SK-N-SH (cell line): Measurements from ENCODE around the gene TMOD3. TPM values are rescaled to one million over a fixed set of nuclear protein-coding genes. Genes with fewer than 3 reads are reported as not detected.

ENCODE experiments used
- CTCF ChIA-PET: fragments of 300-600, 350-600 bp; formaldehyde crosslinking; extraction: SDS; loops from one replicate; lab custom pipeline; 2021; lab: Yijun Ruan, JAX
- POLR2A ChIA-PET: fragments of 350-600 bp; sonication (Branson Sonifier 250); formaldehyde crosslinking; extraction: SDS; loops from one replicate; lab custom pipeline; 2020; ENCODE audit warnings: antibody characterized with exemption, inconsistent platforms; lab: Yijun Ruan, JAX
- DNase-seq: peaks from one replicate; pipeline ENCODE4 v3.0.0; 2012
- H2AFZ ChIP-seq: fragments of 200-600 bp; sonication (generic); 2 replicates; pipeline ENCODE4 v1.8.1; 2016; ENCODE audit warnings: antibody characterized with exemption, mild to moderate bottlenecking, low read depth
- H3F3A ChIP-seq: fragments of 200-600 bp; sonication (generic); replicated peaks from 2 replicates; pipeline ENCODE3; 2016; ENCODE audit warnings: antibody characterized with exemption, mild to moderate bottlenecking; ENCODE audit not compliant: insufficient read depth
- H3K27ac ChIP-seq, 2 experiments: fragments of 200-500 bp in 1 of 2; fragments of 200-600 bp in 1 of 2; sonication (Bioruptor generic) in 1 of 2; sonication (generic), shearing (Covaris generic) in 1 of 2; 2 replicates each; pipeline versions ENCODE4 v1.5.1 to v1.6.1; 2014 to 2016; ENCODE audit warnings: low read depth in 2 of 2, inconsistent platforms in 1 of 2, low read length in 1 of 2, mild to moderate bottlenecking in 1 of 2, mixed read lengths in 1 of 2
- H3K27me3 ChIP-seq: fragments of 200-600 bp; sonication (generic), shearing (Covaris generic); 2 replicates; pipeline ENCODE4 v1.6.1; 2016; ENCODE audit warnings: mixed run types; ENCODE audit not compliant: insufficient read depth
- H3K36me3 ChIP-seq, 2 experiments: fragments of 200-500 bp in 1 of 2; fragments of 200-600 bp in 1 of 2; sonication (Bioruptor generic) in 1 of 2; sonication (generic) in 1 of 2; replicated peaks in 1 of 2; 2 replicates each; pipeline versions ENCODE3 to v1.5.1; 2014 to 2016; ENCODE audit warnings: low read length in 1 of 2, mild to moderate bottlenecking in 1 of 2; ENCODE audit not compliant: insufficient read depth in 2 of 2, control insufficient read depth in 1 of 2
- H3K4me1 ChIP-seq, 2 experiments: fragments of 200-500 bp in 1 of 2; fragments of 200-600 bp in 1 of 2; sonication (Bioruptor generic) in 1 of 2; sonication (generic), shearing (Covaris generic) in 1 of 2; 2 replicates each; pipeline versions ENCODE4 v1.5.1 to v1.6.1; 2014 to 2016; ENCODE audit warnings: low read depth in 1 of 2, low read length in 1 of 2, mixed run types in 1 of 2; ENCODE audit not compliant: insufficient read depth in 2 of 2, control insufficient read depth in 1 of 2
- H3K4me2 ChIP-seq: fragments of 200-600 bp; sonication (generic), shearing (Covaris generic); 2 replicates; pipeline ENCODE4 v1.6.1; 2017; ENCODE audit warnings: mixed run types
- H3K4me3 ChIP-seq, 2 experiments: fragments of 200-500 bp in 1 of 2; fragments of 200-600 bp in 1 of 2; sonication (Bioruptor generic) in 1 of 2; sonication (generic), shearing (Covaris generic) in 1 of 2; 2 replicates each; pipeline versions ENCODE4 v1.5.1 to v1.8.1; 2014 to 2016; ENCODE audit warnings: low read depth in 2 of 2, inconsistent platforms in 1 of 2, low read length in 1 of 2, mild to moderate bottlenecking in 1 of 2, mixed read lengths in 1 of 2, moderate library complexity in 1 of 2
- H3K79me2 ChIP-seq: fragments of 200-600 bp; sonication (generic); 2 replicates; pipeline ENCODE4 v1.8.1; 2017; ENCODE audit warnings: mild to moderate bottlenecking; ENCODE audit not compliant: insufficient read depth
- H3K9ac ChIP-seq: fragments of 200-600 bp; sonication (generic); 2 replicates; pipeline ENCODE4 v1.6.1; 2017; ENCODE audit warnings: mixed run types
- H3K9me2 ChIP-seq: fragments of 200-600 bp; sonication (generic); 2 replicates; pipeline ENCODE4 v1.6.1; 2017; ENCODE audit warnings: mixed run types
- H3K9me3 ChIP-seq: fragments of 200-600 bp; sonication (generic); 2 replicates; pipeline ENCODE4 v1.6.1; 2017; ENCODE audit warnings: mixed run types, mild to moderate bottlenecking, moderate library complexity
- H4K20me1 ChIP-seq: fragments of 200-600 bp; sonication (generic); 2 replicates; pipeline ENCODE4 v1.6.1; 2017; ENCODE audit warnings: mild to moderate bottlenecking, mixed run types; ENCODE audit not compliant: insufficient read depth
- EP300 ChIP-seq, 2 experiments: IDR thresholded peaks; 2 replicates each; pipeline versions ENCODE4 v1.4.0 to v1.6.1; 2012; ENCODE audit warnings: borderline replicate concordance in 1 of 2, low read depth in 1 of 2, low read length in 1 of 2
- FOSL2 ChIP-seq: IDR thresholded peaks from 2 replicates; pipeline ENCODE4 v1.4.0; 2012; ENCODE audit warnings: low read depth, mild to moderate bottlenecking, moderate library complexity, borderline replicate concordance
- FOXJ3 ChIP-seq: sonication (generic); formaldehyde crosslinking; IDR thresholded peaks from 2 replicates; pipeline ENCODE4 v1.5.1; 2020; ENCODE audit warnings: mild to moderate bottlenecking, missing genetic modification reagents
- MEF2A ChIP-seq: IDR thresholded peaks from 2 replicates; pipeline ENCODE4 v1.4.0; 2012; ENCODE audit warnings: low read depth, borderline replicate concordance
- MXI1 ChIP-seq: IDR thresholded peaks from 2 replicates; pipeline ENCODE4 v1.6.1; 2012; ENCODE audit warnings: mild to moderate bottlenecking, low read depth, low read length, improper control_type of control experiment
- NFIC ChIP-seq: IDR thresholded peaks from 2 replicates; pipeline ENCODE4 v1.4.0; 2012; ENCODE audit warnings: borderline replicate concordance
- PBX3 ChIP-seq: IDR thresholded peaks from 2 replicates; pipeline ENCODE4; 2012
- RAD21 ChIP-seq: IDR thresholded peaks from 2 replicates; pipeline ENCODE4 v1.6.1; 2012; ENCODE audit warnings: mild to moderate bottlenecking, low read length
- REST ChIP-seq: IDR thresholded peaks from 2 replicates; pipeline ENCODE4 v1.6.1; 2012; ENCODE audit warnings: mild to moderate bottlenecking, low read depth, low read length, moderate library complexity
- RFX5 ChIP-seq: IDR thresholded peaks from 2 replicates; pipeline ENCODE4 v1.6.1; 2012; ENCODE audit warnings: mild to moderate bottlenecking, improper control_type of control experiment, low read length
- TAF1 ChIP-seq: IDR thresholded peaks from 2 replicates; pipeline ENCODE4 v1.6.1; 2012; ENCODE audit warnings: low read depth, mild to moderate bottlenecking, low read length, moderate library complexity, borderline replicate concordance
- TEAD4 ChIP-seq: IDR thresholded peaks from 2 replicates; pipeline ENCODE4 v1.4.0; 2012; ENCODE audit warnings: mild to moderate bottlenecking, borderline replicate concordance; ENCODE audit not compliant: insufficient read depth
- YY1 ChIP-seq: IDR thresholded peaks from 2 replicates; pipeline ENCODE4 v1.4.0; 2012; ENCODE audit warnings: low read depth, mild to moderate bottlenecking
- WGBS: methylation state at CpG from one replicate; pipeline ENCODE4 v1.1.6; 2017; ENCODE audit warnings: low lambda C conversion rate; 5-methylcytosine and 5-hydroxymethylcytosine counted together
- polyA plus RNA-seq, 3 experiments: library from polyadenylated mRNA; depleted of rRNA; stranded (reverse); fragments of >200 nt; gene quantifications; 2 replicates each; pipeline ENCODE4 v1.2.3, GENCODE V29; 2012

The TMOD3 gene
- polyA plus RNA-seq, 1 of the 3 experiments (the other 2 are of a cell fraction), result 6.0 TPM

GRCh38 chr15:51931638-51932037 lies 102.2 kb downstream of the TMOD3 start:
- 95% methylated on average over 4 of the region's 4 CpGs for WGBS
- Histone ChIP-seq H3K27me3 (no peaks in the 10 kb centered on the region), H3K27ac (no peak overlapping the region), H4K20me1 (no peaks in the 10 kb centered on the region), H3K36me3 (peaks cover 14 to 16% of the 10 kb centered on the region in 2 experiments), H3F3A (peaks cover 30% of the 10 kb centered on the region), H2AFZ (no peak overlapping the region), H3K4me2 (no peak overlapping the region), H3K79me2 (no peaks in the 10 kb centered on the region), H3K4me1 (no peaks in the 10 kb centered on the region; a peak in 1 of 4 replicates), H3K9me2 (no peaks in the 10 kb centered on the region), H3K9ac (no peak overlapping the region), H3K4me3 (no peak overlapping the region), H3K9me3 (no peaks in the 10 kb centered on the region)
- CTCF ChIA-PET, result interaction anchor here (1.4 kb wide), 1 partner anchor 14 kb away, joined by 5 read pairs; no protein-coding TSS in a partner anchor
- DNase-seq, result no peak
- POLR2A ChIA-PET, result no interaction called here
- TF ChIP-seq EP300 (IDR thresholded peaks at IDR 0.05; ENCODE audit: borderline replicate concordance in 1 of 2, low read depth in 1 of 2, low read length in 1 of 2), result no peak
- no peak for TF ChIP-seq MXI1
- no peak for TF ChIP-seq REST

- H3K27ac ChIP-seq, result no peak overlapping the region
- no peak overlapping the region for H2AFZ ChIP-seq
- H3K79me2 ChIP-seq, result no peaks in the 10 kb centered on the region
- CTCF ChIA-PET, result interaction anchor here (0.6 to 1.4 kb wide), 4 partner anchors 15 to 651 kb away, joined by 3 to 5 read pairs (median 3); no protein-coding TSS in a partner anchor
- no peaks in the 10 kb centered on the region; a peak in 1 of 4 replicates for H3K4me1 ChIP-seq
- WGBS, result 93% methylated on average over 1 of the region's 1 CpG
- no peak overlapping the region for H3K9ac ChIP-seq
- DNase-seq, result no peak
- no peaks in the 10 kb centered on the region for H4K20me1 ChIP-seq
- H3K9me3 ChIP-seq, result no peaks in the 10 kb centered on the region
- H3K9me2 ChIP-seq, result no peaks in the 10 kb centered on the region
- TF ChIP-seq NFIC (no peak), RAD21 (no peak), TEAD4 (no peak), TAF1 (no peak), EP300 (IDR thresholded peaks at IDR 0.05; ENCODE audit: borderline replicate concordance in 1 of 2, low read depth in 1 of 2, low read length in 1 of 2) (no peak), FOSL2 (no peak), RFX5 (no peak), YY1 (no peak), FOXJ3 (no peak), PBX3 (no peak), MEF2A (no peak)
- TF ChIP-seq, all 33 proteins: peak for 0
- Histone ChIP-seq H3K4me3 (no peak overlapping the region), H3K27me3 (no peaks in the 10 kb centered on the region), H3F3A (peaks cover 30% of the 10 kb centered on the region), H3K4me2 (no peak overlapping the region), H3K36me3 (peaks cover 15% of the 10 kb centered on the region in 2 experiments)
- POLR2A ChIA-PET, result no interaction called here
Measured at GRCh38 chr15:51932161-51932560, 102.7 kb downstream of the TMOD3 start.
